ENCODE results near the gene MEAK7.

- TF ChIP-seq POLR2A (IDR thresholded peaks at IDR 0.05) (no peak), CTCF (IDR thresholded peaks at IDR 0.05) (no peak), POLR2AphosphoS5 (IDR thresholded peaks at IDR 0.05) (no peak), EP300 (IDR thresholded peaks at IDR 0.05) (no peak)
Observed at GRCh38 chr16:84546669-84547545, 42.4 kb upstream of the MEAK7 start.

Measured in sigmoid colon (tissue), 4 donors.